Mesothelial cell of epicardium (in vitro differentiated cells): Measurements from ENCODE around the gene DOCK2. TPM values are rescaled to one million over a fixed set of nuclear protein-coding genes. Genes with fewer than 3 reads are reported as not detected.

Source experiments
- DNase-seq, 2 experiments: peaks; one replicate each; pipeline ENCODE4 v3.0.0; 2021; ENCODE audit warnings: low spot score in 2 of 2; ENCODE audit not compliant: unreplicated experiment in 2 of 2
- H3K27ac Mint-ChIP-seq: 2 replicates; pipeline ENCODE4 v1.8.0; 2021; ENCODE audit warnings: mixed read lengths
- H3K27me3 Mint-ChIP-seq: 2 replicates; pipeline ENCODE4 v1.8.0; 2021; ENCODE audit warnings: low read depth, mixed read lengths
- H3K36me3 Mint-ChIP-seq: 2 replicates; pipeline ENCODE4 v1.8.0; 2021; ENCODE audit warnings: mixed read lengths
- H3K4me1 Mint-ChIP-seq: 2 replicates; pipeline ENCODE4 v1.8.0; 2021; ENCODE audit warnings: mixed read lengths
- H3K4me3 Mint-ChIP-seq: 2 replicates; pipeline ENCODE4 v1.8.0; 2021; ENCODE audit warnings: mild to moderate bottlenecking, moderate library complexity, mixed read lengths
- H3K9me3 Mint-ChIP-seq: 2 replicates; pipeline ENCODE4 v1.8.0; 2021; ENCODE audit warnings: mixed read lengths
- CTCF ChIP-seq: fragments of 200-600 bp; sonication (generic); IDR thresholded peaks from one replicate; pipeline ENCODE4 v1.5.0; 2021; ENCODE audit warnings: antibody characterized with exemption; ENCODE audit not compliant: unreplicated experiment
- total RNA-seq: library from RNA; stranded (reverse); gene quantifications from 3 replicates; pipeline ENCODE4 v1.2.1, GENCODE V29; 2021

Gene DOCK2
- total RNA-seq, 1 donor from 2014 or later: 0.25 TPM

GRCh38 chr5:169881702-169882303, 244.7 kb downstream of the DOCK2 start:
- peaks cover 34% of the 10 kb centered on the region for H3K27me3 Mint-ChIP-seq
- no peak overlapping the region for H3K27ac Mint-ChIP-seq
- no peak overlapping the region for H3K4me3 Mint-ChIP-seq
- no peak for DNase-seq
- no peaks in the 10 kb centered on the region for H3K36me3 Mint-ChIP-seq
- H3K9me3 Mint-ChIP-seq: no peaks in the 10 kb centered on the region
- TF ChIP-seq CTCF: no peak
- peaks cover 5% of the 10 kb centered on the region for H3K4me1 Mint-ChIP-seq

- Mint-ChIP-seq H3K27me3 (peaks cover 38% of the 10 kb centered on the region), H3K36me3 (no peaks in the 10 kb centered on the region), H3K4me1 (peaks cover 5% of the 10 kb centered on the region), H3K27ac (no peak overlapping the region), H3K9me3 (no peaks in the 10 kb centered on the region), H3K4me3 (no peak overlapping the region)
- DNase-seq: no peak
- no peak for TF ChIP-seq CTCF
Observed at GRCh38 chr5:169886033-169886432, 249.0 kb downstream of the DOCK2 start.

GRCh38 chr5:169886677-169887076, 249.6 kb downstream of the DOCK2 start:
- Mint-ChIP-seq H3K9me3 (no peaks in the 10 kb centered on the region), H3K4me3 (no peak overlapping the region), H3K4me1 (peaks cover 5% of the 10 kb centered on the region), H3K36me3 (no peaks in the 10 kb centered on the region), H3K27me3 (peaks cover 42% of the 10 kb centered on the region), H3K27ac (no peak overlapping the region)
- no peak for DNase-seq
- TF ChIP-seq CTCF: no peak

GRCh38 chr5:169889572-169889971, 252.5 kb downstream of the DOCK2 start:
- DNase-seq: no peak
- Mint-ChIP-seq H3K27me3 (peaks cover 56% of the 10 kb centered on the region), H3K36me3 (no peaks in the 10 kb centered on the region), H3K4me3 (no peak overlapping the region), H3K4me1 (no peaks in the 10 kb centered on the region), H3K9me3 (no peaks in the 10 kb centered on the region), H3K27ac (no peak overlapping the region)
- TF ChIP-seq CTCF: no peak

GRCh38 chr5:169893010-169893409, 255.9 kb downstream of the DOCK2 start:
- Mint-ChIP-seq H3K27me3 (peaks cover 54% of the 10 kb centered on the region), H3K9me3 (no peaks in the 10 kb centered on the region), H3K36me3 (no peaks in the 10 kb centered on the region), H3K27ac (no peak overlapping the region), H3K4me3 (no peak overlapping the region), H3K4me1 (no peaks in the 10 kb centered on the region)
- TF ChIP-seq CTCF: no peak
- no peak for DNase-seq

GRCh38 chr5:169893571-169893970, 256.5 kb downstream of the DOCK2 start:
- H3K27me3 Mint-ChIP-seq: peaks cover 51% of the 10 kb centered on the region
- no peak overlapping the region for H3K27ac Mint-ChIP-seq
- no peak for DNase-seq
- H3K4me1 Mint-ChIP-seq: no peaks in the 10 kb centered on the region
- H3K4me3 Mint-ChIP-seq: no peak overlapping the region
- no peaks in the 10 kb centered on the region for H3K9me3 Mint-ChIP-seq
- no peak for TF ChIP-seq CTCF
- H3K36me3 Mint-ChIP-seq: no peaks in the 10 kb centered on the region
